Measurements from ENCODE around the gene RFWD3. TPM values are rescaled to one million over a fixed set of nuclear protein-coding genes. Genes with fewer than 3 reads are reported as not detected.

RFWD3 gene
- total RNA-seq, 1 experiment from 2014 or later = 53.7 TPM

- Histone ChIP-seq H3K27ac (ENCODE audit: low read length) (no peak overlapping the region), H3K36me3 (ENCODE audit: control insufficient read depth, insufficient read depth, low read length) (no peaks in the 10 kb centered on the region), H3K9me3 (ENCODE audit: control insufficient read depth, insufficient read depth, low read depth, low read length) (no peaks in the 10 kb centered on the region), H3K4me3 (ENCODE audit: low read depth in 2 of 2, low read length in 2 of 2) (no peak overlapping the region), H3K27me3 (ENCODE audit: control insufficient read depth, insufficient read depth, low read length) (no peaks in the 10 kb centered on the region), H3K4me1 (ENCODE audit: control insufficient read depth, insufficient read depth, low read length) (no peaks in the 10 kb centered on the region)
- intact Hi-C loops (cut with micrococcal nuclease; ENCODE audit: unreplicated experiment) (no loop called here), in situ Hi-C loops (cut with HindIII; ENCODE audit: low pct_unique_long_range_greater_than_20kb, low sequenced_read_pairs) (no loop called here)
- POLR2A ChIA-PET = no interaction called here
- ATAC-seq (no peak), DNase-seq (ENCODE audit: low read depth, low spot score) (no peak)
- TF ChIP-seq CTCF (IDR thresholded peaks at IDR 0.05) = no peak
- TF ChIP-seq POLR2AphosphoS5 (IDR thresholded peaks at IDR 0.05; ENCODE audit: low read depth, low read length) = no peak
- no peak for TF ChIP-seq REST (IDR thresholded peaks at IDR 0.05; ENCODE audit: insufficient read depth in 1 of 2, low read depth in 2 of 2, low read length in 1 of 2)
- CTCF ChIA-PET = interaction anchor here (0.6 to 0.7 kb wide), 5 partner anchors 14 to 597 kb away, joined by 3 to 6 read pairs (median 3); no protein-coding TSS in a partner anchor
- BruUV-seq (replicated peaks) = no TSS peak
These were observed 45.3 kb upstream of the RFWD3 start for GRCh38 chr16:74711938-74712337.

- CTCF ChIA-PET = interaction anchor here (1.1 kb wide), 1 partner anchor 152 kb away, joined by 4 read pairs; no protein-coding TSS in a partner anchor
- in situ Hi-C loops (cut with HindIII; ENCODE audit: low pct_unique_long_range_greater_than_20kb, low sequenced_read_pairs) = no loop called here
- no peaks in the 10 kb centered on the region for H3K36me3 ChIP-seq (ENCODE audit: control insufficient read depth, insufficient read depth, low read length)
- H3K4me1 ChIP-seq (ENCODE audit: control insufficient read depth, insufficient read depth, low read length) = no peaks in the 10 kb centered on the region
- no peak overlapping the region for H3K27ac ChIP-seq (ENCODE audit: low read length)
- DNase-seq (ENCODE audit: low read depth, low spot score) = no peak
- H3K4me3 ChIP-seq (ENCODE audit: low read depth in 2 of 2, low read length in 2 of 2) = no peak overlapping the region
- TF ChIP-seq TCF7L2 (IDR thresholded peaks at IDR 0.05; ENCODE audit: low read depth, low read length) (no peak), POLR2AphosphoS5 (IDR thresholded peaks at IDR 0.05; ENCODE audit: low read depth, low read length) (no peak), SIN3A (IDR thresholded peaks at IDR 0.05; ENCODE audit: borderline replicate concordance, insufficient read depth, low read depth, low read length) (no peak), CTCF (IDR thresholded peaks at IDR 0.05) (no peak), REST (IDR thresholded peaks at IDR 0.05; ENCODE audit: insufficient read depth in 1 of 2, low read depth in 2 of 2, low read length in 1 of 2) (no peak)
- ATAC-seq = no peak
- POLR2A ChIA-PET = no interaction called here
- intact Hi-C loops (cut with micrococcal nuclease; ENCODE audit: unreplicated experiment) = no loop called here
- BruUV-seq (replicated peaks) = no TSS peak
- H3K9me3 ChIP-seq (ENCODE audit: control insufficient read depth, insufficient read depth, low read depth, low read length) = no peaks in the 10 kb centered on the region
- H3K27me3 ChIP-seq (ENCODE audit: control insufficient read depth, insufficient read depth, low read length) = no peaks in the 10 kb centered on the region
These were observed 43.7 kb upstream of the RFWD3 start for GRCh38 chr16:74710401-74710800.

All from Panc1 (cell line).